H1 (cell line): ENCODE data around the gene NFIX. TPM values are rescaled to one million over a fixed set of nuclear protein-coding genes. Genes with fewer than 3 reads are reported as not detected.

Source experiments
- CTCF ChIA-PET: fragments of 300-600 bp; sonication (Branson Sonifier 250); formaldehyde crosslinking; loops from one replicate; lab custom pipeline; 2021; ENCODE audit not compliant: partially characterized antibody; lab: Charles Lee
- POLR2A ChIA-PET: fragments of 300-600 bp; sonication (Branson Sonifier 250); formaldehyde crosslinking; loops from one replicate; lab custom pipeline; 2021; ENCODE audit warnings: inconsistent platforms; ENCODE audit not compliant: partially characterized antibody; lab: Charles Lee
- DNase-seq, 2 experiments: peaks; one replicate each; pipeline versions ENCODE4 v3.0.0 to v3.0.0-alpha.2; 2010 to 2022; ENCODE audit warnings: low spot score in 2 of 2, low read depth in 1 of 2, mixed read lengths in 1 of 2
- FAIRE-seq: peaks from 2 replicates; lab custom pipeline; 2011; peaks lifted over from hg19 to GRCh38; lab: Jason Lieb, UNC
- H2AFZ ChIP-seq: 2 replicates; pipeline ENCODE4 v1.8.1; 2012; ENCODE audit warnings: low read length, inconsistent platforms
- H2AK5ac ChIP-seq: 2 replicates; pipeline ENCODE4 v1.6.1; 2013; ENCODE audit warnings: low read depth, low read length
- H2BK120ac ChIP-seq: replicated peaks from 2 replicates; pipeline ENCODE3; 2013; ENCODE audit warnings: low read depth, low read length, inconsistent platforms
- H2BK12ac ChIP-seq: 2 replicates; pipeline ENCODE4 v1.6.1; 2013; ENCODE audit warnings: low read depth, low read length
- H2BK15ac ChIP-seq: 2 replicates; pipeline ENCODE4 v1.6.1; 2013; ENCODE audit warnings: low read length
- H2BK20ac ChIP-seq: 2 replicates; pipeline ENCODE4 v1.6.1; 2013; ENCODE audit warnings: low read length
- H2BK5ac ChIP-seq: 2 replicates; pipeline ENCODE4 v1.6.1; 2013; ENCODE audit warnings: low read depth, low read length
- H3K14ac ChIP-seq: 2 replicates; pipeline ENCODE4 v1.6.1; 2013; ENCODE audit warnings: inconsistent platforms; ENCODE audit not compliant: insufficient read length
- H3K18ac ChIP-seq: 2 replicates; pipeline ENCODE4 v1.6.1; 2013; ENCODE audit warnings: low read length; ENCODE audit errors: extremely low read depth
- H3K23ac ChIP-seq: 2 replicates; pipeline ENCODE4 v1.6.1; 2013; ENCODE audit warnings: inconsistent platforms; ENCODE audit not compliant: insufficient read length
- H3K23me2 ChIP-seq: 2 replicates; pipeline ENCODE4 v1.6.1; 2013; ENCODE audit warnings: low read depth, low read length
- H3K27ac ChIP-seq: 2 replicates; pipeline ENCODE4 v1.6.1; 2011; ENCODE audit warnings: low read depth, low read length, inconsistent platforms
- H3K27me3 ChIP-seq, 4 experiments: replicated peaks in 1 of 4; 1 replicate in 1 of 4; 2 replicates in 3 of 4; pipeline versions ENCODE4 v1.6.1 to v1.8.1; 2011 to 2013; ENCODE audit warnings: low read length in 3 of 4, mild to moderate bottlenecking in 3 of 4, inconsistent platforms in 2 of 4, mixed read lengths in 2 of 4, moderate library complexity in 1 of 4; ENCODE audit not compliant: control insufficient read depth in 3 of 4, insufficient read depth in 3 of 4; ENCODE audit errors: extremely low read depth in 1 of 4
- H3K36me3 ChIP-seq, 4 experiments: 2 replicates each; pipeline versions ENCODE4 v1.6.1 to v1.8.1; 2011 to 2013; ENCODE audit warnings: mild to moderate bottlenecking in 4 of 4, low read length in 3 of 4, moderate library complexity in 2 of 4, control low read depth in 1 of 4, inconsistent platforms in 1 of 4; ENCODE audit not compliant: insufficient read depth in 4 of 4, control insufficient read depth in 2 of 4
- H3K4ac ChIP-seq: replicated peaks from 2 replicates; pipeline ENCODE3; 2013; ENCODE audit warnings: low read length, low read depth, mixed read lengths, inconsistent platforms; ENCODE audit not compliant: insufficient read length
- H3K4me1 ChIP-seq, 4 experiments: replicated peaks in 1 of 4; 1 replicate in 1 of 4; 2 replicates in 3 of 4; pipeline versions ENCODE4 v1.6.1 to v1.8.1; 2011 to 2013; ENCODE audit warnings: low read length in 3 of 4, inconsistent platforms in 2 of 4, mixed read lengths in 1 of 4; ENCODE audit not compliant: insufficient read depth in 4 of 4, control insufficient read depth in 3 of 4
- H3K4me2 ChIP-seq, 2 experiments: 2 replicates each; pipeline versions ENCODE4 v1.6.1 to v1.8.1; 2011 to 2013; ENCODE audit warnings: low read depth in 2 of 2, low read length in 2 of 2, control low read depth in 1 of 2, inconsistent platforms in 1 of 2, mild to moderate bottlenecking in 1 of 2; ENCODE audit not compliant: insufficient read depth in 1 of 2
- H3K4me3 ChIP-seq, 4 experiments: fragments of 200-600, 300-600 bp in 1 of 4; sonication (generic), shearing (Covaris generic), sonication (Bioruptor Twin) in 1 of 4; 2 replicates each; pipeline versions ENCODE4 v1.5.1 to v1.8.1; 2011 to 2016; ENCODE audit warnings: low read length in 4 of 4, low read depth in 3 of 4, control low read depth in 2 of 4, inconsistent platforms in 2 of 4, mild to moderate bottlenecking in 2 of 4, mixed read lengths in 1 of 4, moderate library complexity in 1 of 4; ENCODE audit not compliant: insufficient read depth in 2 of 4; ENCODE audit errors: extremely low read depth in 1 of 4
- H3K56ac ChIP-seq: replicated peaks from 2 replicates; pipeline ENCODE3; 2013; ENCODE audit warnings: low read depth, mild to moderate bottlenecking, mixed read lengths, low read length, inconsistent platforms; ENCODE audit not compliant: insufficient read length
- H3K79me1 ChIP-seq: 2 replicates; pipeline ENCODE4 v1.6.1; 2013; ENCODE audit warnings: low read depth, low read length, control low read depth
- H3K79me2 ChIP-seq, 2 experiments: 2 replicates each; pipeline versions ENCODE4 v1.6.1 to v1.8.1; 2012 to 2013; ENCODE audit warnings: low read length in 2 of 2, mild to moderate bottlenecking in 2 of 2, inconsistent platforms in 1 of 2; ENCODE audit not compliant: insufficient read depth in 2 of 2, control insufficient read depth in 1 of 2
- H3K9ac ChIP-seq, 4 experiments: replicated peaks in 1 of 4; 1 replicate in 1 of 4; 2 replicates in 3 of 4; pipeline versions ENCODE4 v1.6.1 to v1.8.1; 2011 to 2013; ENCODE audit warnings: low read depth in 3 of 4, low read length in 3 of 4, control low read depth in 2 of 4, mild to moderate bottlenecking in 2 of 4, moderate library complexity in 2 of 4, inconsistent platforms in 1 of 4; ENCODE audit errors: extremely low read depth in 1 of 4
- H3K9me3 ChIP-seq, 2 experiments: 2 replicates each; pipeline versions ENCODE4 v1.6.1 to v1.8.1; 2012 to 2013; ENCODE audit warnings: mild to moderate bottlenecking in 2 of 2, moderate library complexity in 2 of 2, control low read depth in 1 of 2, inconsistent platforms in 1 of 2, low read depth in 1 of 2, low read length in 1 of 2, mixed read lengths in 1 of 2; ENCODE audit not compliant: insufficient read depth in 2 of 2
- H4K20me1 ChIP-seq, 2 experiments: replicated peaks in 1 of 2; 2 replicates each; pipeline versions ENCODE3 to v1.8.1; 2011 to 2013; ENCODE audit warnings: inconsistent platforms in 2 of 2, low read length in 2 of 2, mild to moderate bottlenecking in 1 of 2; ENCODE audit not compliant: insufficient read depth in 2 of 2, control insufficient read depth in 1 of 2
- H4K5ac ChIP-seq: 2 replicates; pipeline ENCODE4 v1.6.1; 2013; ENCODE audit warnings: low read length, low read depth, mixed read lengths, inconsistent platforms; ENCODE audit not compliant: insufficient read length
- H4K8ac ChIP-seq: 2 replicates; pipeline ENCODE4 v1.8.0; 2013; ENCODE audit warnings: mild to moderate bottlenecking, moderate library complexity, low read length, inconsistent platforms; ENCODE audit not compliant: insufficient read depth; ENCODE audit errors: extremely low read depth
- H4K91ac ChIP-seq: replicated peaks from 2 replicates; pipeline ENCODE3; 2013; ENCODE audit warnings: low read length, mixed read lengths, inconsistent platforms; ENCODE audit not compliant: insufficient read length
- ASH2L ChIP-seq: fragments of 200-600, 300-600 bp; sonication (generic); IDR thresholded peaks from one replicate; pipeline ENCODE4 v1.7.1; 2017; ENCODE audit warnings: low read length
- RBBP5 ChIP-seq: IDR thresholded peaks from 2 replicates; pipeline ENCODE4 v1.7.1; 2012; ENCODE audit warnings: low read depth, mild to moderate bottlenecking, inconsistent platforms, low read length, moderate library complexity, borderline replicate concordance
- RNF2 ChIP-seq: fragments of 200-900, 300-1000 bp; sonication (generic); IDR thresholded peaks from 2 replicates; pipeline ENCODE4 v1.7.1; 2016; ENCODE audit warnings: borderline replicate concordance, low read depth, mild to moderate bottlenecking, antibody characterized with exemption, low read length; ENCODE audit not compliant: poor library complexity, severe bottlenecking; ENCODE audit errors: missing control alignments
- TAF1 ChIP-seq: IDR thresholded peaks from 2 replicates; pipeline ENCODE4 v1.6.1; 2011; ENCODE audit warnings: mild to moderate bottlenecking, low read depth, low read length
- TBP ChIP-seq: IDR thresholded peaks from 2 replicates; pipeline ENCODE4 v1.6.1; 2011; ENCODE audit warnings: low read depth, low read length, improper control_type of control experiment
- USF2 ChIP-seq: IDR thresholded peaks from 2 replicates; pipeline ENCODE4 v1.6.1; 2011; ENCODE audit warnings: low read length, improper control_type of control experiment
- WGBS, 2 experiments: shearing (Covaris generic) in 1 of 2; methylation state at CpG; one replicate each; pipeline versions ENCODE4 v1.1.6 to v1.1.7; 2013 to 2015; ENCODE audit warnings: low lambda C conversion rate in 2 of 2, mixed read lengths in 2 of 2, inconsistent platforms in 1 of 2, low coverage in 1 of 2, missing lambda C conversion rate in 1 of 2; ENCODE audit not compliant: insufficient replicate concordance in 2 of 2, insufficient coverage in 1 of 2, insufficient read length in 1 of 2; ENCODE audit errors: extremely low coverage in 1 of 2, missing lambda C conversion rate in 1 of 2; 5-methylcytosine and 5-hydroxymethylcytosine counted together
- polyA plus RNA-seq, 7 experiments: library from polyadenylated mRNA; depleted of rRNA in 3 of 7; stranded (reverse) in 5 of 7; unstranded in 2 of 7; fragments of >200 nt in 5 of 7; fragments of 200-250 nt in 2 of 7; gene quantifications; 1 replicate in 5 of 7; 2 replicates in 1 of 7; 4 replicates in 1 of 7; pipeline versions ENCODE4 v1.2.1 to v1.2.3, GENCODE V29; 2011 to 2013; ENCODE audit warnings: missing spikeins in 2 of 7, mixed read lengths in 2 of 7
- total RNA-seq: library from RNA; stranded (reverse); fragmentation: NEBNext Ultra II Directional; extraction: Animal tissue kit (Norgen Biotek cat#: 25700); gene quantifications from 2 replicates; pipeline ENCODE4 v1.2.1, GENCODE V29; 2021
- TF ChIP-seq, protein P1 (sequence below): IDR thresholded peaks from 2 replicates; pipeline ENCODE4 v1.6.1; 2011; ENCODE audit warnings: low read depth, mild to moderate bottlenecking, low read length; ENCODE audit not compliant: insufficient read depth

The NFIX gene
- total and polyA plus RNA-seq, 2 of the 8 experiments (the other 6 are each of a cell fraction or from before 2014, with no cell fraction given): 0.03 to 0.20 TPM

DNA sequence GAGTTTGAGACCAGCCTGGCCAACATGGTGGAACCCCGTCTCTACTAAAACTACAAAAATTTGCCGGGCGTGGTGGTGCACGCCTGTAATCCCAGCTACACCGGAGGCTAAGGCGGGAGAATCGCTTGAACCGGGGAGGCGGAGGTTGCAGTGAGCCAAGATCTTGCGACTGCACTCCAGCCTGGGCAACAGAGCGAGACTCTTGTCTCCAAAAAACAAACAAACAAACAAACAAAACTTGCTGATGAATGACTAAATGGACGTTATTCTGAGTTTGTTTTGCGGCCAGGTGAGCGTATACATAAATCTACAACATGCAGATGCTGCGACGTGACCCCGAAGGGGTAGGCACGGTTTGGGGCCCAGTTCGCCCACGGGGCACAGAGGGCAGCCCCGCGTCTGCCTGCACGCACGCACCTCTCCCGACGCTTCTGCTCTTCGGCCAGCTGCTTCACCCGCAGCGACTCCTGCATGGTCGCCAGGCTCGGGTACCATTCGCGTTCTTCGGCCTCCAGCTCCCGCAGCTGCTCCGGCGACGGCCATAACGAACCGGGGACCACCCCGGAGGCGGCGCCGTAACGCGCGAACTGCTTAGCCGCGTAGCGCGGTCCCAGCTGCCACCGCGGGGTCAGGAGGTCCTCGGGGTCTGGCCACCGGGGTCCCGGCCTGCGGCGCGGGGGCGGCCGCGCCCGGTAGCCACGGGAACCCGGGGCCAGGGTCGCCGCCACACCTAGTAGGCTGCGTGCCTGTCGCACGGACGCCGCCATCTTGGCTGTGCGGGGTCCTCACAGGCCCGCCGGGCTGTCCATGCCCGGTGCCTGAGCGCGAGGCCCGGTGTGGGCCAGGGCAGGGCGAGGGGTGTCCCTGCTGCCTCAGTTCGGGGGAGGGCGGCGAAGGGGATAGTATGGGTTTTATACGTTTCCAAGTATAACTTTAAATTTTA, 38.6 kb upstream of the NFIX start, which contains the start of gene GADD45GIP1:
Gene GADD45GIP1, minus strand, starts transcription at position 778 of the 943 bp plus-strand sequence. Its CDS starts 11 bp downstream, at position 767.
- Histone ChIP-seq H2AFZ (peak within 1 kb of the TSS; percentile 61; the same call in 1 of the 2 replicates), H3K79me2 (peaks cover 4 to 27% of the 10 kb centered on the region in 2 experiments; a peak in 3 of 4 replicates), H2BK15ac (no peak within 1 kb of the TSS), H3K27ac (peak within 1 kb of the TSS; percentile 94), H4K5ac (peak within 1 kb of the TSS; percentile 41), H2BK20ac (no peak within 1 kb of the TSS), H3K4me3 (peak within 1 kb of the TSS; percentile 82 to 91 (median 88)), H3K9ac (peak within 1 kb of the TSS; percentile 75 to 97 (median 94)), H3K9me3 (no peaks in the 10 kb centered on the region; a peak in 1 of 4 replicates), H3K36me3 (peaks cover 0 to 25% (median 4%) of the 10 kb centered on the region in 4 experiments; a peak in 4 of 8 replicates), H2BK12ac (no peak within 1 kb of the TSS), H3K14ac (no peak within 1 kb of the TSS), H3K18ac (peak within 1 kb of the TSS; percentile 65; the same call in 1 of the 2 replicates), H2BK5ac (peak within 1 kb of the TSS; percentile 88), H4K91ac (peak within 1 kb of the TSS; percentile 68), H3K23ac (no peak within 1 kb of the TSS), H4K8ac (peak within 1 kb of the TSS; percentile 98; the same call in 1 of the 2 replicates), H3K23me2 (peaks cover 6% of the 10 kb centered on the region), H2BK120ac (no peak within 1 kb of the TSS), H3K27me3 (no peaks in the 10 kb centered on the region), H3K79me1 (peaks cover 4% of the 10 kb centered on the region; the same call in 1 of the 2 replicates), H3K56ac (peak within 1 kb of the TSS; percentile 54), H2AK5ac (no peak within 1 kb of the TSS; the same call in 1 of the 2 replicates), H3K4me2 (peak within 1 kb of the TSS; percentile 67 to 81), H3K4ac (no peak within 1 kb of the TSS), H3K4me1 (peaks cover 0 to 4% (median 2%) of the 10 kb centered on the region in 4 experiments; a peak in 3 of 7 replicates), H4K20me1 (peaks cover 0 to 9% of the 10 kb centered on the region in 2 experiments)
- ChIA-PET CTCF (interaction anchor here (0.6 to 6.7 kb wide), 2 partner anchors 10 to 765 kb away, joined by 3 to 62 read pairs; no protein-coding TSS in a partner anchor), POLR2A (interaction anchor here (0.8 to 8.1 kb wide), 16 partner anchors 6 to 162 kb away, joined by 3 to 71 read pairs (median 4); partner anchors contain the start of genes CALR, FARSA, GCDH and KLF1)
- DNase-seq (peak; percentile 38 to 89), FAIRE-seq (no peak)
- 6% methylated on average over 62 of the region's 84 CpGs; no CpG with 5 or more reads in 1 of the 2 experiments for WGBS, 2 experiments
- TF ChIP-seq USF2: no peak
- TF ChIP-seq ASH2L: peak; percentile 67
- peak; percentile 91 for TF ChIP-seq TBP
- TF ChIP-seq TAF1: peak; percentile 99
- TF ChIP-seq RBBP5: peak; percentile 75; the same call in 1 of the 2 replicates
- TF ChIP-seq, protein P1, sequence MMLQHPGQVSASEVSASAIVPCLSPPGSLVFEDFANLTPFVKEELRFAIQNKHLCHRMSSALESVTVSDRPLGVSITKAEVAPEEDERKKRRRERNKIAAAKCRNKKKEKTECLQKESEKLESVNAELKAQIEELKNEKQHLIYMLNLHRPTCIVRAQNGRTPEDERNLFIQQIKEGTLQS: no peak
- TF ChIP-seq RNF2: no peak
